GM23338 (cell line): ENCODE results near the gene PCDHGA1. TPM values are rescaled to one million over a fixed set of nuclear protein-coding genes. Genes with fewer than 3 reads are reported as not detected.
A peak's percentile ranks its signal among the peaks of the same experiment; 100 is the strongest.

Experiments used
- ATAC-seq: fragments of 200-7000 bp; cut with Tn5 transposase; 3 replicates; pipeline ENCODE4 v1.9.1; 2020
- DNase-seq: peaks from one replicate; pipeline ENCODE4 v3.0.0-alpha.2; 2015; ENCODE audit warnings: low spot score
- H2AFZ ChIP-seq: fragments of 200-600 bp; sonication (generic); 2 replicates; pipeline ENCODE4 v1.8.0; 2016; ENCODE audit warnings: antibody characterized with exemption, mild to moderate bottlenecking, moderate library complexity
- H3F3A ChIP-seq: fragments of 200-600 bp; sonication (generic); replicated peaks from 2 replicates; pipeline ENCODE4 v1.8.0; 2017; ENCODE audit warnings: antibody characterized with exemption, mixed run types, low read depth
- H3K27ac ChIP-seq: fragments of 200-600 bp; sonication (generic); 2 replicates; pipeline ENCODE4 v1.6.1; 2016; ENCODE audit warnings: low read depth
- H3K27me3 ChIP-seq: fragments of 200-600 bp; sonication (generic); 2 replicates; pipeline ENCODE4 v1.8.0; 2016; ENCODE audit warnings: mild to moderate bottlenecking, mixed run types, moderate library complexity; ENCODE audit not compliant: insufficient read depth
- H3K36me3 ChIP-seq: fragments of 200-600 bp; sonication (generic); 2 replicates; pipeline ENCODE4 v1.8.0; 2016; ENCODE audit warnings: mild to moderate bottlenecking; ENCODE audit not compliant: insufficient read depth
- H3K4me1 ChIP-seq: fragments of 200-600 bp; sonication (generic); 2 replicates; pipeline ENCODE4 v1.8.0; 2016; ENCODE audit warnings: mild to moderate bottlenecking, moderate library complexity; ENCODE audit not compliant: insufficient read depth
- H3K4me2 ChIP-seq: fragments of 200-600 bp; sonication (generic); 2 replicates; pipeline ENCODE4 v1.7.1; 2017; ENCODE audit warnings: mixed run types
- H3K4me3 ChIP-seq: fragments of 200-600 bp; sonication (generic); 2 replicates; pipeline ENCODE4 v1.6.1; 2016; ENCODE audit warnings: mixed run types
- H3K79me2 ChIP-seq: fragments of 200-600 bp; sonication (generic); replicated peaks from 2 replicates; pipeline ENCODE4 v1.8.0; 2017; ENCODE audit warnings: mild to moderate bottlenecking; ENCODE audit not compliant: insufficient read depth
- H3K9me2 ChIP-seq: fragments of 200-600 bp; sonication (generic); 2 replicates; pipeline ENCODE4 v1.8.0; 2017; ENCODE audit not compliant: insufficient read depth
- H4K20me1 ChIP-seq: fragments of 200-600 bp; sonication (generic); replicated peaks from 2 replicates; pipeline ENCODE4 v1.8.0; 2017; ENCODE audit warnings: mild to moderate bottlenecking; ENCODE audit not compliant: insufficient read depth
- H3K27ac Mint-ChIP-seq: 2 replicates; pipeline ENCODE4 v1.8.0; 2020; ENCODE audit warnings: inconsistent platforms, mild to moderate bottlenecking, moderate library complexity, mixed read lengths
- H3K27me3 Mint-ChIP-seq: 3 replicates; pipeline ENCODE4 v1.8.0; 2022; ENCODE audit warnings: low read depth, mild to moderate bottlenecking, moderate library complexity, mixed read lengths, inconsistent platforms; ENCODE audit not compliant: insufficient read depth, poor library complexity
- H3K36me3 Mint-ChIP-seq: 3 replicates; pipeline ENCODE4 v1.8.0; 2021; ENCODE audit warnings: low read depth, mild to moderate bottlenecking, inconsistent platforms, moderate library complexity, mixed read lengths
- H3K4me1 Mint-ChIP-seq: 3 replicates; pipeline ENCODE4 v1.8.0; 2020; ENCODE audit warnings: mild to moderate bottlenecking, inconsistent platforms, mixed read lengths
- H3K4me3 Mint-ChIP-seq: 3 replicates; pipeline ENCODE4 v1.8.0; 2021; ENCODE audit warnings: moderate library complexity, mild to moderate bottlenecking, inconsistent platforms, mixed read lengths
- H3K9me3 Mint-ChIP-seq: 3 replicates; pipeline ENCODE4 v1.8.0; 2020; ENCODE audit warnings: moderate library complexity, mild to moderate bottlenecking, inconsistent platforms, mixed read lengths
- CREB1 ChIP-seq: fragments of 250-450 bp; sonication (Bioruptor Pico); IDR thresholded peaks from 2 replicates; pipeline ENCODE4 v1.5.0; 2020; ENCODE audit warnings: low read depth, mild to moderate bottlenecking, moderate library complexity
- EZH2 ChIP-seq: fragments of 200-600 bp; sonication (generic); IDR thresholded peaks from one replicate; pipeline ENCODE4 v1.8.0; 2017; ENCODE audit warnings: antibody characterized with exemption, mild to moderate bottlenecking, low read depth; ENCODE audit not compliant: unreplicated experiment
- EZH2phosphoT487 ChIP-seq: fragments of 200-600 bp; sonication (generic); IDR thresholded peaks from one replicate; pipeline ENCODE4 v1.8.1; 2018; ENCODE audit warnings: antibody characterized with exemption; ENCODE audit not compliant: unreplicated experiment
- JUNB ChIP-seq: IDR thresholded peaks from one replicate; pipeline ENCODE4 v1.6.1; 2016; ENCODE audit warnings: antibody characterized with exemption; ENCODE audit not compliant: unreplicated experiment
- NANOG ChIP-seq: IDR thresholded peaks from 2 replicates; pipeline ENCODE4 v1.6.1; 2016; ENCODE audit warnings: antibody characterized with exemption, borderline replicate concordance
- POLR2AphosphoS5 ChIP-seq: IDR thresholded peaks from 2 replicates; pipeline ENCODE4 v1.6.1; 2016; ENCODE audit warnings: antibody characterized with exemption, low read depth
- STAT1 ChIP-seq: IDR thresholded peaks from one replicate; pipeline ENCODE4 v1.6.1; 2016; ENCODE audit warnings: antibody characterized with exemption; ENCODE audit not compliant: unreplicated experiment
- ZNF114 ChIP-seq: fragments of 250-450 bp; sonication (Bioruptor Pico); IDR thresholded peaks from 2 replicates; pipeline ENCODE4 v1.5.0; 2020; ENCODE audit warnings: mild to moderate bottlenecking, moderate library complexity
- ZNF331 ChIP-seq: fragments of 250-450 bp; sonication (Bioruptor Pico); IDR thresholded peaks from 2 replicates; pipeline ENCODE4 v1.5.0; 2020; ENCODE audit warnings: low read depth, mild to moderate bottlenecking, moderate library complexity
- polyA plus RNA-seq: library from polyadenylated mRNA; unstranded; fragments of >200 nt; fragmentation: Nextera tagmentation; extraction: Ambion mirVana; gene quantifications from 2 replicates; pipeline ENCODE4 v1.2.1, GENCODE V29; 2016
- total RNA-seq: library from RNA; depleted of rRNA; stranded (reverse); fragments of >200 nt; shearing (Covaris generic); gene quantifications from 2 replicates; pipeline ENCODE4 v1.2.3, GENCODE V29; 2014
- TF ChIP-seq, protein P1 (sequence below): IDR thresholded peaks from 2 replicates; pipeline ENCODE4 v1.6.1; 2016; ENCODE audit warnings: antibody characterized with exemption
- TF ChIP-seq, protein P2 (sequence below), 2 experiments: fragments of 200-600 bp in 1 of 2; sonication (generic) in 1 of 2; conservative IDR thresholded peaks; 2 replicates each; pipeline versions ENCODE4 v1.5.1 to v1.6.1; 2016 to 2017; ENCODE audit warnings: antibody characterized with exemption in 2 of 2, low read depth in 2 of 2, mild to moderate bottlenecking in 2 of 2, moderate library complexity in 1 of 2
- TF ChIP-seq, protein P3 (sequence below): fragments of 250-450 bp; sonication (Bioruptor Pico); IDR thresholded peaks from 2 replicates; pipeline ENCODE4 v1.5.0; 2020; ENCODE audit warnings: mild to moderate bottlenecking, moderate library complexity
- TF ChIP-seq, protein P4 (sequence below): IDR thresholded peaks from one replicate; pipeline ENCODE4 v1.6.1; 2018; ENCODE audit warnings: antibody characterized with exemption; ENCODE audit not compliant: unreplicated experiment

The PCDHGA1 gene
- total and polyA plus RNA-seq, 2 experiments from 2014 or later: 0.39 to 1.7 TPM

DNA sequence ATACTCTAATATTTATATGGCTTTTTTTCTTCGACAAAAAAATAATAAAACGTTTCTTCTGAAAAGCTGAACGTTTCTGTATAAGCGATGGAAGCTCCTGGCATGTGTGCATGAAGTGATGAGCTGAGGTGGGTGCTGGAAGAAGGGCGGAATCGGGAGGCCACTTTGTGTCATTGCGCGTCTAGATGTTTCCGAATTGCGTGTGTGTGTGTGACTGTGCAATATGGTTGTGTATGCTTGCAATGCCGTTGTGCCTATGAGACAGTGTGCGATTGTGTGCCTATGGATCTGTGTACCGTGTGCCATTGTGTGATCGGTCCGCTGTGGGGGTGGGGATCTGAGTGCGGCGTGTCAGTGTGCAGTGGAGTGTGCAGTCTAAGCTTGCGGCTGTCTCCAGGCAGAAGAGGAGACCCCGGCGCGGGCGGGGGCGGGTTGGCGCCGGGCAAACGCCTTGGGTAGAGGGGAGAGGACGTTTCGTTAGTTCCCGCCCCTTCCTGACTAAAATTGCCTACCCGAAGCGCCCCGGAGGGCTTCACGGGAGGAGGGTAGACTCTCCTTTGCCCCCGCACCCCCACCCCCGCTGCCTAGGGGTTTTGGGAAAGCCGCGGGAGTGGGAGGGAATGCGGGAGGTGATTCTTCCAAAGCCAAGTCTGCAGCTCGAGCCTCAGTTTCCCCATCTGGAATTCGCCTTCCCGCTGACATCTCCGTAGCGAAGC, 182.8 kb downstream of the PCDHGA1 start:
- Histone ChIP-seq H3K4me2 (peak overlapping the region; percentile 100), H3K27ac (peak overlapping the region; percentile 93; the same call in 1 of the 2 replicates), H3F3A (0 out of 2 replicates have a peak, but pooled peaks cover 4% of the 10 kb centered on the region), H3K79me2 (no peaks in the 10 kb centered on the region), H3K36me3 (peaks cover 7% of the 10 kb centered on the region; the same call in 1 of the 2 replicates), H3K27me3 (0 out of 2 replicates have a peak, but pooled peaks cover 4% of the 10 kb centered on the region), H3K4me3 (peak overlapping the region; percentile 97), H3K9me2 (no peaks in the 10 kb centered on the region), H2AFZ (peak overlapping the region; percentile 64), H3K4me1 (peaks cover 22% of the 10 kb centered on the region), H4K20me1 (no peaks in the 10 kb centered on the region)
- H3K36me3 Mint-ChIP-seq: peaks cover 38% of the 10 kb centered on the region
- peaks cover 43% of the 10 kb centered on the region for H3K4me1 Mint-ChIP-seq
- no peak for TF ChIP-seq NANOG
- TF ChIP-seq, protein P1, sequence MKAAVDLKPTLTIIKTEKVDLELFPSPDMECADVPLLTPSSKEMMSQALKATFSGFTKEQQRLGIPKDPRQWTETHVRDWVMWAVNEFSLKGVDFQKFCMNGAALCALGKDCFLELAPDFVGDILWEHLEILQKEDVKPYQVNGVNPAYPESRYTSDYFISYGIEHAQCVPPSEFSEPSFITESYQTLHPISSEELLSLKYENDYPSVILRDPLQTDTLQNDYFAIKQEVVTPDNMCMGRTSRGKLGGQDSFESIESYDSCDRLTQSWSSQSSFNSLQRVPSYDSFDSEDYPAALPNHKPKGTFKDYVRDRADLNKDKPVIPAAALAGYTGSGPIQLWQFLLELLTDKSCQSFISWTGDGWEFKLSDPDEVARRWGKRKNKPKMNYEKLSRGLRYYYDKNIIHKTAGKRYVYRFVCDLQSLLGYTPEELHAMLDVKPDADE: no peak
- TF ChIP-seq CREB1: no peak
- no peak; the same call in 1 of the 2 replicates for TF ChIP-seq POLR2AphosphoS5
- TF ChIP-seq JUNB: no peak
- TF ChIP-seq ZNF331 (CRISPR knock-in tag): no peak
- TF ChIP-seq, protein P2, sequence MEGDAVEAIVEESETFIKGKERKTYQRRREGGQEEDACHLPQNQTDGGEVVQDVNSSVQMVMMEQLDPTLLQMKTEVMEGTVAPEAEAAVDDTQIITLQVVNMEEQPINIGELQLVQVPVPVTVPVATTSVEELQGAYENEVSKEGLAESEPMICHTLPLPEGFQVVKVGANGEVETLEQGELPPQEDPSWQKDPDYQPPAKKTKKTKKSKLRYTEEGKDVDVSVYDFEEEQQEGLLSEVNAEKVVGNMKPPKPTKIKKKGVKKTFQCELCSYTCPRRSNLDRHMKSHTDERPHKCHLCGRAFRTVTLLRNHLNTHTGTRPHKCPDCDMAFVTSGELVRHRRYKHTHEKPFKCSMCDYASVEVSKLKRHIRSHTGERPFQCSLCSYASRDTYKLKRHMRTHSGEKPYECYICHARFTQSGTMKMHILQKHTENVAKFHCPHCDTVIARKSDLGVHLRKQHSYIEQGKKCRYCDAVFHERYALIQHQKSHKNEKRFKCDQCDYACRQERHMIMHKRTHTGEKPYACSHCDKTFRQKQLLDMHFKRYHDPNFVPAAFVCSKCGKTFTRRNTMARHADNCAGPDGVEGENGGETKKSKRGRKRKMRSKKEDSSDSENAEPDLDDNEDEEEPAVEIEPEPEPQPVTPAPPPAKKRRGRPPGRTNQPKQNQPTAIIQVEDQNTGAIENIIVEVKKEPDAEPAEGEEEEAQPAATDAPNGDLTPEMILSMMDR (conservative IDR thresholded peaks at IDR 0.05; ENCODE audit: low read depth in 2 of 2): no peak
- TF ChIP-seq, protein P3, sequence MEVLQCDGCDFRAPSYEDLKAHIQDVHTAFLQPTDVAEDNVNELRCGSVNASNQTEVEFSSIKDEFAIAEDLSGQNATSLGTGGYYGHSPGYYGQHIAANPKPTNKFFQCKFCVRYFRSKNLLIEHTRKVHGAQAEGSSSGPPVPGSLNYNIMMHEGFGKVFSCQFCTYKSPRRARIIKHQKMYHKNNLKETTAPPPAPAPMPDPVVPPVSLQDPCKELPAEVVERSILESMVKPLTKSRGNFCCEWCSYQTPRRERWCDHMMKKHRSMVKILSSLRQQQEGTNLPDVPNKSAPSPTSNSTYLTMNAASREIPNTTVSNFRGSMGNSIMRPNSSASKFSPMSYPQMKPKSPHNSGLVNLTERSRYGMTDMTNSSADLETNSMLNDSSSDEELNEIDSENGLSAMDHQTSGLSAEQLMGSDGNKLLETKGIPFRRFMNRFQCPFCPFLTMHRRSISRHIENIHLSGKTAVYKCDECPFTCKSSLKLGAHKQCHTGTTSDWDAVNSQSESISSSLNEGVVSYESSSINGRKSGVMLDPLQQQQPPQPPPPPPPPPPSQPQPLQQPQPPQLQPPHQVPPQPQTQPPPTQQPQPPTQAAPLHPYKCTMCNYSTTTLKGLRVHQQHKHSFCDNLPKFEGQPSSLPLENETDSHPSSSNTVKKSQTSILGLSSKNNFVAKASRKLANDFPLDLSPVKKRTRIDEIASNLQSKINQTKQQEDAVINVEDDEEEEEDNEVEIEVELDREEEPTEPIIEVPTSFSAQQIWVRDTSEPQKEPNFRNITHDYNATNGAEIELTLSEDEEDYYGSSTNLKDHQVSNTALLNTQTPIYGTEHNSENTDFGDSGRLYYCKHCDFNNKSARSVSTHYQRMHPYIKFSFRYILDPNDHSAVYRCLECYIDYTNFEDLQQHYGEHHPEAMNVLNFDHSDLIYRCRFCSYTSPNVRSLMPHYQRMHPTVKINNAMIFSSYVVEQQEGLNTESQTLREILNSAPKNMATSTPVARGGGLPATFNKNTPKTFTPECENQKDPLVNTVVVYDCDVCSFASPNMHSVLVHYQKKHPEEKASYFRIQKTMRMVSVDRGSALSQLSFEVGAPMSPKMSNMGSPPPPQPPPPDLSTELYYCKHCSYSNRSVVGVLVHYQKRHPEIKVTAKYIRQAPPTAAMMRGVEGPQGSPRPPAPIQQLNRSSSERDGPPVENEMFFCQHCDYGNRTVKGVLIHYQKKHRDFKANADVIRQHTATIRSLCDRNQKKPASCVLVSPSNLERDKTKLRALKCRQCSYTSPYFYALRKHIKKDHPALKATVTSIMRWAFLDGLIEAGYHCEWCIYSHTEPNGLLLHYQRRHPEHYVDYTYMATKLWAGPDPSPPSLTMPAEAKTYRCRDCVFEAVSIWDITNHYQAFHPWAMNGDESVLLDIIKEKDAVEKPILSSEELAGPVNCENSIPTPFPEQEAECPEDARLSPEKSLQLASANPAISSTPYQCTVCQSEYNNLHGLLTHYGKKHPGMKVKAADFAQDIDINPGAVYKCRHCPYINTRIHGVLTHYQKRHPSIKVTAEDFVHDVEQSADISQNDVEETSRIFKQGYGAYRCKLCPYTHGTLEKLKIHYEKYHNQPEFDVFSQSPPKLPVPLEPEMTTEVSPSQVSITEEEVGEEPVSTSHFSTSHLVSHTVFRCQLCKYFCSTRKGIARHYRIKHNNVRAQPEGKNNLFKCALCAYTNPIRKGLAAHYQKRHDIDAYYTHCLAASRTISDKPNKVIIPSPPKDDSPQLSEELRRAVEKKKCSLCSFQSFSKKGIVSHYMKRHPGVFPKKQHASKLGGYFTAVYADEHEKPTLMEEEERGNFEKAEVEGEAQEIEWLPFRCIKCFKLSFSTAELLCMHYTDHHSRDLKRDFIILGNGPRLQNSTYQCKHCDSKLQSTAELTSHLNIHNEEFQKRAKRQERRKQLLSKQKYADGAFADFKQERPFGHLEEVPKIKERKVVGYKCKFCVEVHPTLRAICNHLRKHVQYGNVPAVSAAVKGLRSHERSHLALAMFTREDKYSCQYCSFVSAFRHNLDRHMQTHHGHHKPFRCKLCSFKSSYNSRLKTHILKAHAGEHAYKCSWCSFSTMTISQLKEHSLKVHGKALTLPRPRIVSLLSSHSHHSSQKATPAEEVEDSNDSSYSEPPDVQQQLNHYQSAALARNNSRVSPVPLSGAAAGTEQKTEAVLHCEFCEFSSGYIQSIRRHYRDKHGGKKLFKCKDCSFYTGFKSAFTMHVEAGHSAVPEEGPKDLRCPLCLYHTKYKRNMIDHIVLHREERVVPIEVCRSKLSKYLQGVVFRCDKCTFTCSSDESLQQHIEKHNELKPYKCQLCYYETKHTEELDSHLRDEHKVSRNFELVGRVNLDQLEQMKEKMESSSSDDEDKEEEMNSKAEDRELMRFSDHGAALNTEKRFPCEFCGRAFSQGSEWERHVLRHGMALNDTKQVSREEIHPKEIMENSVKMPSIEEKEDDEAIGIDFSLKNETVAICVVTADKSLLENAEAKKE (CRISPR knock-in tag): no peak
- no peak for TF ChIP-seq ZNF114 (CRISPR knock-in tag)
- no peak for TF ChIP-seq EZH2phosphoT487
- TF ChIP-seq, protein P4, sequence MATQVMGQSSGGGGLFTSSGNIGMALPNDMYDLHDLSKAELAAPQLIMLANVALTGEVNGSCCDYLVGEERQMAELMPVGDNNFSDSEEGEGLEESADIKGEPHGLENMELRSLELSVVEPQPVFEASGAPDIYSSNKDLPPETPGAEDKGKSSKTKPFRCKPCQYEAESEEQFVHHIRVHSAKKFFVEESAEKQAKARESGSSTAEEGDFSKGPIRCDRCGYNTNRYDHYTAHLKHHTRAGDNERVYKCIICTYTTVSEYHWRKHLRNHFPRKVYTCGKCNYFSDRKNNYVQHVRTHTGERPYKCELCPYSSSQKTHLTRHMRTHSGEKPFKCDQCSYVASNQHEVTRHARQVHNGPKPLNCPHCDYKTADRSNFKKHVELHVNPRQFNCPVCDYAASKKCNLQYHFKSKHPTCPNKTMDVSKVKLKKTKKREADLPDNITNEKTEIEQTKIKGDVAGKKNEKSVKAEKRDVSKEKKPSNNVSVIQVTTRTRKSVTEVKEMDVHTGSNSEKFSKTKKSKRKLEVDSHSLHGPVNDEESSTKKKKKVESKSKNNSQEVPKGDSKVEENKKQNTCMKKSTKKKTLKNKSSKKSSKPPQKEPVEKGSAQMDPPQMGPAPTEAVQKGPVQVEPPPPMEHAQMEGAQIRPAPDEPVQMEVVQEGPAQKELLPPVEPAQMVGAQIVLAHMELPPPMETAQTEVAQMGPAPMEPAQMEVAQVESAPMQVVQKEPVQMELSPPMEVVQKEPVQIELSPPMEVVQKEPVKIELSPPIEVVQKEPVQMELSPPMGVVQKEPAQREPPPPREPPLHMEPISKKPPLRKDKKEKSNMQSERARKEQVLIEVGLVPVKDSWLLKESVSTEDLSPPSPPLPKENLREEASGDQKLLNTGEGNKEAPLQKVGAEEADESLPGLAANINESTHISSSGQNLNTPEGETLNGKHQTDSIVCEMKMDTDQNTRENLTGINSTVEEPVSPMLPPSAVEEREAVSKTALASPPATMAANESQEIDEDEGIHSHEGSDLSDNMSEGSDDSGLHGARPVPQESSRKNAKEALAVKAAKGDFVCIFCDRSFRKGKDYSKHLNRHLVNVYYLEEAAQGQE: no peak
- TF ChIP-seq EZH2: no peak
- no peak for TF ChIP-seq STAT1
- H3K27ac Mint-ChIP-seq: peak overlapping the region; percentile 95
- H3K9me3 Mint-ChIP-seq: no peaks in the 10 kb centered on the region; the same call in 2 of the 3 replicates
- ATAC-seq (peak; percentile 10), DNase-seq (peak; percentile 51)
- H3K27me3 Mint-ChIP-seq: peaks cover 26% of the 10 kb centered on the region
- peak overlapping the region; percentile 81 for H3K4me3 Mint-ChIP-seq
